H1 (cell line): ENCODE measurements around the gene MYO15B. TPM values are rescaled to one million over a fixed set of nuclear protein-coding genes. Genes with fewer than 3 reads are reported as not detected.

Experiments
- CTCF ChIA-PET: fragments of 300-600 bp; sonication (Branson Sonifier 250); formaldehyde crosslinking; loops from one replicate; lab custom pipeline; 2021; ENCODE audit not compliant: partially characterized antibody; lab: Charles Lee
- POLR2A ChIA-PET: fragments of 300-600 bp; sonication (Branson Sonifier 250); formaldehyde crosslinking; loops from one replicate; lab custom pipeline; 2021; ENCODE audit warnings: inconsistent platforms; ENCODE audit not compliant: partially characterized antibody; lab: Charles Lee
- DNase-seq, 2 experiments: peaks; one replicate each; pipeline versions ENCODE4 v3.0.0 to v3.0.0-alpha.2; 2010 to 2022; ENCODE audit warnings: low spot score in 2 of 2, low read depth in 1 of 2, mixed read lengths in 1 of 2
- FAIRE-seq: peaks from 2 replicates; lab custom pipeline; 2011; peaks lifted over from hg19 to GRCh38; lab: Jason Lieb, UNC
- H2AFZ ChIP-seq: 2 replicates; pipeline ENCODE4 v1.8.1; 2012; ENCODE audit warnings: low read length, inconsistent platforms
- H2AK5ac ChIP-seq: 2 replicates; pipeline ENCODE4 v1.6.1; 2013; ENCODE audit warnings: low read depth, low read length
- H2BK120ac ChIP-seq: replicated peaks from 2 replicates; pipeline ENCODE3; 2013; ENCODE audit warnings: low read depth, low read length, inconsistent platforms
- H2BK12ac ChIP-seq: 2 replicates; pipeline ENCODE4 v1.6.1; 2013; ENCODE audit warnings: low read depth, low read length
- H2BK15ac ChIP-seq: 2 replicates; pipeline ENCODE4 v1.6.1; 2013; ENCODE audit warnings: low read length
- H2BK20ac ChIP-seq: 2 replicates; pipeline ENCODE4 v1.6.1; 2013; ENCODE audit warnings: low read length
- H2BK5ac ChIP-seq: 2 replicates; pipeline ENCODE4 v1.6.1; 2013; ENCODE audit warnings: low read depth, low read length
- H3K14ac ChIP-seq: 2 replicates; pipeline ENCODE4 v1.6.1; 2013; ENCODE audit warnings: inconsistent platforms; ENCODE audit not compliant: insufficient read length
- H3K18ac ChIP-seq: 2 replicates; pipeline ENCODE4 v1.6.1; 2013; ENCODE audit warnings: low read length; ENCODE audit errors: extremely low read depth
- H3K23ac ChIP-seq: 2 replicates; pipeline ENCODE4 v1.6.1; 2013; ENCODE audit warnings: inconsistent platforms; ENCODE audit not compliant: insufficient read length
- H3K23me2 ChIP-seq: 2 replicates; pipeline ENCODE4 v1.6.1; 2013; ENCODE audit warnings: low read depth, low read length
- H3K27ac ChIP-seq: 2 replicates; pipeline ENCODE4 v1.6.1; 2011; ENCODE audit warnings: low read depth, low read length, inconsistent platforms
- H3K27me3 ChIP-seq, 4 experiments: replicated peaks in 1 of 4; 1 replicate in 1 of 4; 2 replicates in 3 of 4; pipeline versions ENCODE4 v1.6.1 to v1.8.1; 2011 to 2013; ENCODE audit warnings: low read length in 3 of 4, mild to moderate bottlenecking in 3 of 4, inconsistent platforms in 2 of 4, mixed read lengths in 2 of 4, moderate library complexity in 1 of 4; ENCODE audit not compliant: control insufficient read depth in 3 of 4, insufficient read depth in 3 of 4; ENCODE audit errors: extremely low read depth in 1 of 4
- H3K36me3 ChIP-seq, 4 experiments: 2 replicates each; pipeline versions ENCODE4 v1.6.1 to v1.8.1; 2011 to 2013; ENCODE audit warnings: mild to moderate bottlenecking in 4 of 4, low read length in 3 of 4, moderate library complexity in 2 of 4, control low read depth in 1 of 4, inconsistent platforms in 1 of 4; ENCODE audit not compliant: insufficient read depth in 4 of 4, control insufficient read depth in 2 of 4
- H3K4ac ChIP-seq: replicated peaks from 2 replicates; pipeline ENCODE3; 2013; ENCODE audit warnings: low read length, low read depth, mixed read lengths, inconsistent platforms; ENCODE audit not compliant: insufficient read length
- H3K4me1 ChIP-seq, 4 experiments: replicated peaks in 1 of 4; 1 replicate in 1 of 4; 2 replicates in 3 of 4; pipeline versions ENCODE4 v1.6.1 to v1.8.1; 2011 to 2013; ENCODE audit warnings: low read length in 3 of 4, inconsistent platforms in 2 of 4, mixed read lengths in 1 of 4; ENCODE audit not compliant: insufficient read depth in 4 of 4, control insufficient read depth in 3 of 4
- H3K4me2 ChIP-seq, 2 experiments: 2 replicates each; pipeline versions ENCODE4 v1.6.1 to v1.8.1; 2011 to 2013; ENCODE audit warnings: low read depth in 2 of 2, low read length in 2 of 2, control low read depth in 1 of 2, inconsistent platforms in 1 of 2, mild to moderate bottlenecking in 1 of 2; ENCODE audit not compliant: insufficient read depth in 1 of 2
- H3K4me3 ChIP-seq, 4 experiments: fragments of 200-600, 300-600 bp in 1 of 4; sonication (generic), shearing (Covaris generic), sonication (Bioruptor Twin) in 1 of 4; 2 replicates each; pipeline versions ENCODE4 v1.5.1 to v1.8.1; 2011 to 2016; ENCODE audit warnings: low read length in 4 of 4, low read depth in 3 of 4, control low read depth in 2 of 4, inconsistent platforms in 2 of 4, mild to moderate bottlenecking in 2 of 4, mixed read lengths in 1 of 4, moderate library complexity in 1 of 4; ENCODE audit not compliant: insufficient read depth in 2 of 4; ENCODE audit errors: extremely low read depth in 1 of 4
- H3K56ac ChIP-seq: replicated peaks from 2 replicates; pipeline ENCODE3; 2013; ENCODE audit warnings: low read depth, mild to moderate bottlenecking, mixed read lengths, low read length, inconsistent platforms; ENCODE audit not compliant: insufficient read length
- H3K79me1 ChIP-seq: 2 replicates; pipeline ENCODE4 v1.6.1; 2013; ENCODE audit warnings: low read depth, low read length, control low read depth
- H3K79me2 ChIP-seq, 2 experiments: 2 replicates each; pipeline versions ENCODE4 v1.6.1 to v1.8.1; 2012 to 2013; ENCODE audit warnings: low read length in 2 of 2, mild to moderate bottlenecking in 2 of 2, inconsistent platforms in 1 of 2; ENCODE audit not compliant: insufficient read depth in 2 of 2, control insufficient read depth in 1 of 2
- H3K9ac ChIP-seq, 4 experiments: replicated peaks in 1 of 4; 1 replicate in 1 of 4; 2 replicates in 3 of 4; pipeline versions ENCODE4 v1.6.1 to v1.8.1; 2011 to 2013; ENCODE audit warnings: low read depth in 3 of 4, low read length in 3 of 4, control low read depth in 2 of 4, mild to moderate bottlenecking in 2 of 4, moderate library complexity in 2 of 4, inconsistent platforms in 1 of 4; ENCODE audit errors: extremely low read depth in 1 of 4
- H3K9me3 ChIP-seq, 2 experiments: 2 replicates each; pipeline versions ENCODE4 v1.6.1 to v1.8.1; 2012 to 2013; ENCODE audit warnings: mild to moderate bottlenecking in 2 of 2, moderate library complexity in 2 of 2, control low read depth in 1 of 2, inconsistent platforms in 1 of 2, low read depth in 1 of 2, low read length in 1 of 2, mixed read lengths in 1 of 2; ENCODE audit not compliant: insufficient read depth in 2 of 2
- H4K20me1 ChIP-seq, 2 experiments: replicated peaks in 1 of 2; 2 replicates each; pipeline versions ENCODE3 to v1.8.1; 2011 to 2013; ENCODE audit warnings: inconsistent platforms in 2 of 2, low read length in 2 of 2, mild to moderate bottlenecking in 1 of 2; ENCODE audit not compliant: insufficient read depth in 2 of 2, control insufficient read depth in 1 of 2
- H4K5ac ChIP-seq: 2 replicates; pipeline ENCODE4 v1.6.1; 2013; ENCODE audit warnings: low read length, low read depth, mixed read lengths, inconsistent platforms; ENCODE audit not compliant: insufficient read length
- H4K8ac ChIP-seq: 2 replicates; pipeline ENCODE4 v1.8.0; 2013; ENCODE audit warnings: mild to moderate bottlenecking, moderate library complexity, low read length, inconsistent platforms; ENCODE audit not compliant: insufficient read depth; ENCODE audit errors: extremely low read depth
- H4K91ac ChIP-seq: replicated peaks from 2 replicates; pipeline ENCODE3; 2013; ENCODE audit warnings: low read length, mixed read lengths, inconsistent platforms; ENCODE audit not compliant: insufficient read length
- ASH2L ChIP-seq: fragments of 200-600, 300-600 bp; sonication (generic); IDR thresholded peaks from one replicate; pipeline ENCODE4 v1.7.1; 2017; ENCODE audit warnings: low read length
- CBX5 ChIP-seq: fragments of 300-800, 300-1000 bp; sonication (generic); IDR thresholded peaks from 2 replicates; pipeline ENCODE4 v1.7.1; 2016; ENCODE audit warnings: antibody characterized with exemption, low read length, low read depth
- CTCF ChIP-seq, 3 experiments: IDR thresholded peaks; 1 replicate in 2 of 3; 2 replicates in 1 of 3; pipeline versions ENCODE4 v1.5.1 to v1.6.1; 2011; ENCODE audit warnings: low read length in 3 of 3, mild to moderate bottlenecking in 3 of 3, inconsistent platforms in 2 of 3, low read depth in 1 of 3, moderate library complexity in 1 of 3; ENCODE audit not compliant: insufficient read depth in 1 of 3; ENCODE audit errors: control extremely low read depth in 1 of 3
- HDAC2 ChIP-seq, 2 experiments: fragments of 300-600 bp in 1 of 2; sonication (generic) in 1 of 2; IDR thresholded peaks; 2 replicates each; pipeline ENCODE4 v1.6.1; 2011 to 2012; ENCODE audit warnings: low read depth in 2 of 2, low read length in 2 of 2, mild to moderate bottlenecking in 2 of 2, moderate library complexity in 2 of 2, borderline replicate concordance in 1 of 2, inconsistent platforms in 1 of 2
- MAFK ChIP-seq: IDR thresholded peaks from 2 replicates; pipeline ENCODE4 v1.6.1; 2012; ENCODE audit warnings: low read depth, mild to moderate bottlenecking, improper control_type of control experiment, low read length
- POU5F1 ChIP-seq: IDR thresholded peaks from 2 replicates; pipeline ENCODE4 v1.6.1; 2011; ENCODE audit warnings: low read depth, mild to moderate bottlenecking, low read length, moderate library complexity
- RXRA ChIP-seq: IDR thresholded peaks from 2 replicates; pipeline ENCODE4 v1.6.1; 2011; ENCODE audit warnings: low read depth, mild to moderate bottlenecking, low read length, moderate library complexity; ENCODE audit not compliant: insufficient read depth
- TEAD4 ChIP-seq: IDR thresholded peaks from 2 replicates; pipeline ENCODE4 v1.6.1; 2012; ENCODE audit warnings: low read depth, low read length, inconsistent platforms, mixed read lengths
- ZNF274 ChIP-seq: IDR thresholded peaks from 2 replicates; pipeline ENCODE4 v1.7.0; 2012; ENCODE audit warnings: low read length, borderline replicate concordance; ENCODE audit errors: extremely low read depth
- WGBS, 2 experiments: shearing (Covaris generic) in 1 of 2; methylation state at CpG; one replicate each; pipeline versions ENCODE4 v1.1.6 to v1.1.7; 2013 to 2015; ENCODE audit warnings: low lambda C conversion rate in 2 of 2, mixed read lengths in 2 of 2, inconsistent platforms in 1 of 2, low coverage in 1 of 2, missing lambda C conversion rate in 1 of 2; ENCODE audit not compliant: insufficient replicate concordance in 2 of 2, insufficient coverage in 1 of 2, insufficient read length in 1 of 2; ENCODE audit errors: extremely low coverage in 1 of 2, missing lambda C conversion rate in 1 of 2; 5-methylcytosine and 5-hydroxymethylcytosine counted together
- polyA plus RNA-seq, 7 experiments: library from polyadenylated mRNA; depleted of rRNA in 3 of 7; stranded (reverse) in 5 of 7; unstranded in 2 of 7; fragments of >200 nt in 5 of 7; fragments of 200-250 nt in 2 of 7; gene quantifications; 1 replicate in 5 of 7; 2 replicates in 1 of 7; 4 replicates in 1 of 7; pipeline versions ENCODE4 v1.2.1 to v1.2.3, GENCODE V29; 2011 to 2013; ENCODE audit warnings: missing spikeins in 2 of 7, mixed read lengths in 2 of 7
- total RNA-seq: library from RNA; stranded (reverse); fragmentation: NEBNext Ultra II Directional; extraction: Animal tissue kit (Norgen Biotek cat#: 25700); gene quantifications from 2 replicates; pipeline ENCODE4 v1.2.1, GENCODE V29; 2021

MYO15B gene
- total and polyA plus RNA-seq, 2 of the 8 experiments (the other 6 are each of a cell fraction or from before 2014, with no cell fraction given), result 7.1 to 11.2 TPM

DNA sequence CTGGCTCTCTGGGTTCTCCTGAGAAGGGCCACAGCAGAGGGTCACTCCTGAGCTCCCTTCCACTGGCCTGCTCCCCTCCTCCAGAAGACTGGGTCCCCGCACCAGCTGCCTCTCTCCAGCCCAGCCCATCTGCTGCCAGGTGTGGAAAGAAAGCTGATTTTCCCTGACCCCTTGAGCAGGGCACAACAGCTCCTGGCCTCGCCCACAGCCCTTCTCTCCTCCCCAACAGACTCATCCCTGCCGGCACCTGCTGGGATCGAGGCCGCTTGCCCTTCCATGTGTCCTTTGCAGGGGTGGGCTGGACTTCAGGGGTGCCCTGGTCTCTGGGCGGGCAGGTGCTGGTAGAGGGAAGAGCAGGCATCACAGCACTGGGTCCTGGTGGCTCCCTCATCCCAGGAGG is 40.8 kb downstream of the MYO15B start:
- POLR2A ChIA-PET, result interaction anchor here (1.1 to 2.2 kb wide), 4 partner anchors 8 to 86 kb away, joined by 3 to 8 read pairs (median 4); no protein-coding TSS in a partner anchor
- Histone ChIP-seq H3K79me2 (no peaks in the 10 kb centered on the region), H3K56ac (no peak overlapping the region), H2BK20ac (no peak overlapping the region), H4K5ac (no peak overlapping the region), H3K9me3 (no peaks in the 10 kb centered on the region), H2AK5ac (no peak overlapping the region), H3K4me2 (no peak overlapping the region), H3K27ac (no peak overlapping the region), H2BK12ac (no peak overlapping the region), H3K18ac (no peak overlapping the region), H4K8ac (no peak overlapping the region; the same call in 1 of the 2 replicates), H3K4ac (no peak overlapping the region), H3K14ac (no peak overlapping the region), H3K9ac (no peak overlapping the region; a peak in 1 of 7 replicates), H3K23me2 (no peaks in the 10 kb centered on the region), H3K23ac (no peak overlapping the region), H3K79me1 (no peaks in the 10 kb centered on the region), H2BK120ac (no peak overlapping the region), H3K36me3 (peaks cover 0 to 3% (median under 1%) of the 10 kb centered on the region in 4 experiments; a peak in 1 of 8 replicates), H4K20me1 (peaks cover 0 to 12% of the 10 kb centered on the region in 2 experiments), H3K27me3 (no peaks in the 10 kb centered on the region), H3K4me3 (no peak overlapping the region), H4K91ac (no peak overlapping the region), H3K4me1 (peaks cover 0 to 10% (median 6%) of the 10 kb centered on the region in 4 experiments; a peak in 5 of 7 replicates), H2BK15ac (no peak overlapping the region), H2AFZ (no peak overlapping the region), H2BK5ac (no peak overlapping the region)
- DNase-seq (no peak), FAIRE-seq (no peak)
- CTCF ChIA-PET, result interaction anchor here (0.7 to 59.2 kb wide), 8 partner anchors 10 to 203 kb away, joined by 3 to 2200 read pairs (median 4); partner anchors contain the start of genes RECQL5, SAP30BP and SMIM5
- TF ChIP-seq HDAC2 (IDR thresholded peaks at IDR 0.05; ENCODE audit: borderline replicate concordance in 1 of 2, low read depth in 2 of 2, low read length in 2 of 2) (no peak), RXRA (no peak), POU5F1 (no peak), CTCF (IDR thresholded peaks at IDR 0.05; ENCODE audit: control extremely low read depth in 1 of 3, insufficient read depth in 1 of 3, low read depth in 1 of 3, low read length in 3 of 3) (no peak), ASH2L (no peak), ZNF274 (no peak), MAFK (no peak), CBX5 (no peak), TEAD4 (no peak)
- 90% methylated on average over 5 of the region's 6 CpGs; no CpG with 5 or more reads in 1 of the 2 experiments for WGBS, 2 experiments
